HG03565 (cell line): ENCODE measurements around the gene RNF182.
"Not testable (repeated sequence)": the region's sequence is repeated elsewhere in the genome, so short reads cannot be mapped to it uniquely, and the experiment has no call there.

ENCODE experiments used
- ATAC-seq: cut with Tn5 transposase; IDR thresholded peaks from one replicate; pipeline ENCODE4 v1.9.1; 2021; ENCODE audit warnings: mild to moderate bottlenecking, moderate library complexity; ENCODE audit not compliant: unreplicated experiment

Gene RNF182

DNA sequence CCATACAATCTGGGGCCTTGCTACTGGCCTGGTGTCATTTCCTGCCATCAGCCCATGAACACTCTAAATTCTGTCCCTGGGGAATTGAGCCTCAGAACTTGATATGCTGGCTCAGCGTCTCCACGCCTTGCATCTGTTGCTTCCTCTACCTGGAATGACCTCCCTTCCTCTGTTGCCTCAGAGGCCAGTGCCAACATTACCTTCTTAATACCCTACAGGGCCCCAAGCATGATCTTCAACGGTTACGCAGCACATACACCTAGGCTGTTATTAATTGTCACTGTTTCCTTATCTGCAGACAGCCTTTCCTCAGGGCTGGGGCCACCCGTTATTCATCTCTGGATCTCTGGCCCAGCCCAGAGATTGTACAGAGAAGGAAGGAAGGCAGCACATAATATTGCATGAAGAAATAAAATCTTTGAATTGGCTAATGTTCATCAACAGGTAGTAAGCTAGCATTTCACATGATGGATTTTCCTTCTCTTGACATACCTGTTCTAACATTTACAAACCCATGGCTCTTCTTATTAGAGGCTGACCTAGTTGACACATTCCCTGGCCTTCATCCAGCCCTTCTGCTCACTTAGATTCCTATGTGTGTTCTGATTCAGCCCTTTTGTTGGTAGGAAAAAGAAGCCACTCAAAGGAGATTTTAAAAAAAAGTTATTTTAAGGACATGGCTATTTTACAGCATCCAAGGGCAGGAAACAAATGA, 8.4 kb upstream of the RNF182 start:
- ATAC-seq, result no peak

DNA sequence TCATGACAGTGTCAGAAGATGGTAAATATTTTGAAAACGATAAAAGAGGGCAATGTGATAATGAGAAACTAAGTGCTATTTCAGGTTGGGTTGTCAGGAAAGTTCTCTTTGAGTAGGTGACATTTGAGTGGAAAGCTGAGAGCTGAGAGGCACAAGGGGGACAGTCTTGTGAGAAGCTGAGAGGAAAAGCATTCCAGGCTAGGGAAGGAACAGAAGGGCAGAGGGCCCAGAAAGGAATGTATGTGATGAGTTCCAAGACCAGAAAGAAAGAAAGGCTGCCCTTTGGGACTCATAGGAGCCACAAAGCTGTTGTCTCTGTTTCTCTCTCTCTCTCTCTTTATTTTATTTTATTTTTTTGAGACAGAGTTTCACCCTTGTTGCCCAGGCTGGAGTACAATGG, 7.6 kb upstream of the RNF182 start:
- ATAC-seq, result no peak

DNA sequence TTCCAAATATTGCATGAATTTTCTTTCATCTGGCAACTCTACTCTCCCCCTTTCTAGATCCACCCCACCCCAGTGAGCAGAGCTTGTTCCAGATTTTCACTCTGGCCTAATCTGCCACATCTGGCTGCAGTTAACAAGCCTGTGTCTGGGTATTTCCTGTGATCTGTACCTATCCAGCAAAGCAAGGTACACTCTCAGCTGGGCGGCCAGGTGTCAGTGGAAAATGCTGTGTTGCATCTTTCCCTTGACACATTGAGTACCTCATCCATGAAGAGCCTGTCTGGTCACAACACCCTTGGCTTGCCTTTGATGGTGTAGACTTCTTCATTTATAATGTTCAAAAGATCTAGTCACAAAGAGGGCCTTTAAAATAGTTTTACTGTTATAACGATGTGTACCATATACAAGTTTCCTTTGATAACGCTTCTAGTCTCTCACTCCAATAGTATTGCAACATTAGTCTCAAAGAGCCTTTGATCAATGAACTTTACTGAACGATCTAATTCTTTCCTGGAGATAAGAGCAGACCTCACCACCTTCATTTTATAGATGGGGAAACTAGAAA, 6.0 kb upstream of the RNF182 start:
- ATAC-seq, result no peak

DNA sequence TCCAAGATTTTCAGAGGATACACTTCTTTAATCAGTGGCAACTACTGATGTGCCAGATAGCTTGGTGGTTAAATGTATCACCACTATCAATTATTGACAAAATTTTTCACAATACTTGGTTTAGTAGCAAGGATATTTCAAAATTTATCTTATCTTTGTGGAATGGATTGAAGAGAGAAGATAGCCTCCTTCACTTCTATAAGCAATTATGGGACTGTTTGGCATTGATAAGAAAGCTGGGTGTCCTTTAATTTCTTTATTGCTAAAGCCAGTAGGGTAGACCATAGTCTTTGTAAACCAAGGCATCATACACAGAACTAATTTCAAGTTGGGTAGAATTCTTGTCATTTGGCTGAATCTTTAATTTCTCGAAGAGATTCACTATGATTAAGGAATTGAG, 4.9 kb upstream of the RNF182 start:
- no peak for ATAC-seq

DNA sequence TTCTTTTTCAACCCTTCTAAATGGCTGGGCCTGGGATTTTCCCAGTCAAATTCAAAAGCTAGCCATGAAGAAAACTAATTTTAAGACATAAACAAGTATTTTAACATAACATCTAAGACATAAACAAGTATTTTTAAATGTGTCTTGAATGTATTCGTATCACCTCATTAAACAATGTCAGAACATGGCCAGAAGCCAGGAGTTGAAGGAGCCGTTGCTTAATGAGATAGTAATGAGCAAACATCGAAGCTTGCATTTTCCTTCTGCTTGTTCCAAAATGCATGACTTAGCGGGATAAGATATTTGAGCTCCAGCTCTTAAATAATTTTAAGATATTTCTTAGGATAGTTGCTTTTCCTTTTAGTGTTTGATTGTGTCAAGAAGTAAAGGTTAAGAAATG, 4.2 kb upstream of the RNF182 start:
- ATAC-seq, result no peak

DNA sequence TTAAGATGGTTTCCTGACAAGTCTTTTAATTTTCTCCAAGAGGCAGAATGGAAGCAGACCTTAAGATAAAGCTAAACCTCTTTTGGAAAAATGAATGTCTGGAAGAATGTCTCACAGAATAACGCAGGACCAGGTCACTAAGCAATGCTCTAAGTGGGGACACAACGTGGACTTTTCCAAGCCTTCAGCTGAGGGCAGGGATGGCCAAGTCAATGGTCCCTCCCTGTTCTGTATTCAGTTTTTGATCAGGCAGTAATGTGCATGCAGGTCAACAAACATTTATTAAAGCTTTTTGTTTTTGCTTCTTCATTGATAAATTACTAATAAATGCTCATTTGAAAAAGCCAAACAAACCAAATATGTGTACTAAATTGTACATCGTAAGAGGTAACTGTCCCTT, 2.0 kb upstream of the RNF182 start:
- ATAC-seq, result no peak

DNA sequence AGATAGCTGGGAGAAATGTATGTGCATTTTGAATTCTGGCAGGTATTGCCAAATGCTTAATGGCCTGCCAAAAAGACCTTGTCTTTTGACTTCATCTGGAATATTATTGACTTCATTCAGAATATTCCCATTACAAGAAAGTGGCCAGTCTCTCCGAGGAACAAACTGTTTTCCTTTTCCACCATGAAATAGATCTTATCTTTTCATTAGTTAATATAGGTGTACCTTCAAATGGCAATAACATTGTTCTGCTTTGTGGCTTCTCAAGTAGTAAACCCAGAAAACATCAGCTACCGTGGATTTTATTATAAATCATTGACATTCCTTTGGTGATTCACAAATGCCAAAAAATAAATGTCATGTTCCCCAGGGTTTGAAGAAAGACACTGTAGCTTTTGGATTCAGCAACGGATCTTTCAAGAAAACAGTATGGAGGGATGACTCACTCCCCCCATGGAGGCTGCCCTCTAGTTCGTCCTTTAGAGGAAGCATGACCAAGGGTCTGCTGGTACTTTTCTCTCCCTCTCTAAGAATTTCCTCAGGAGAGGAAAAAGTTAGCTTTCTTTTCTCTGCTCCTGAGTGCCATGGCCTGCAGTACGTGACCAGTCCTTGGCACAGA, 1.1 kb upstream of the RNF182 start:
- ATAC-seq, result no peak

DNA sequence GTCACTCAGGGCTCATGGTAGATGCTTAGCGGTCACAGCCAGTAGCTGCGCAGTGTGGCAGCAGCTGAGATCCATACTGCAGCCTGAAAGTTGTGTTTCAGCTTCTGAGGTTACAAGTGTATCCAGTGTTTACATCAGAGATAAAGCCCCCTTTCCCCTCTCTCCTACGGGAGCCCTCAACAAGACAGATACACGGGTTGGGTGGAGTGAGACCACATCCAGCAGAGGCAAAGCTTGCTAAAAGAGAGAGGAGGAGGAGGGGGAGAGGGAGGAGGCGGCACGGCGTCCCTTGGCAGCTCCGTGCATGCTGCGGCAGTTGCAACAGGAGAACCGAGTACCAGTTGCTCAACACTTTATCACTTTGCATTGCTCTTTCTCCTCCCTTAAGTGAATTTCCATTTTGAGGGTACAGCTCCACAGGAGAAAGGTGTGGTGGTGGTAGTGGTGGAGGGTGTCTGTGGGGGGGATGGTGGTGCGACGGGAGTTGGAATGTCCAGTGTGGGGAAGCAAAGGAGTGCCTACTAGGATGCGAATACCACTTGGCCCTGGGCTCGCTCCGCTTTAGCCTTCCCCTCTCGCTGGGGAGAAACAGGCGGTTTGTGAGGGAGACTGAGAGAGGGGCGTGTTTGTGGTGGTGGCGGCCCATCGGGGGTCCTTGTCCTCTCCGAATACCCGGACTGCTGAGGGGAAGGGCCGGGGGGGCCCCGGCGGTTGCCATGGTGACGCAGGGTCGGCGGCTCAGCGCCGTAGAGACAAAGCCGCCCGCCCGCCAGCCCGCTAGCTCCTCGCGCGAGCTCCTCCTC, 405 bp upstream of the RNF182 start:
- no peak for ATAC-seq

DNA sequence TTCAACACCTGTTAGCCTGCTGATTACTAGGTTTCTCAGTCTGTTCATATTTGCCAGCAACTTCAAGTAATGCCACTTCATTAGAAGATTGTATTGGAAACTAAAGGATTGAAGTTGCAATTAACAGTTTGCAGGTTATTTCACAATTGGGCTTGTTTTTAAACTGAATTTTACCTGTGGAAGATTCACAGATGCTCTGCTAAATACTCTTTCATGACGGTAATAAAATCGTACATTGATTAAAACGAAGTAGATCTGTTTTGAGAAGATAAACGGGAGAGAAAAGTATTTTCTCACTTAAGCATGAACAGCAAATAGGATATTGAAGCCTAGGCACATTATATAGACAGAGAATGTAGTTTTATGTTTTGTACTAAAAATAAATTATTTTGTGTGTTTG, 1.6 kb downstream of the RNF182 start:
- ATAC-seq, result no peak

DNA sequence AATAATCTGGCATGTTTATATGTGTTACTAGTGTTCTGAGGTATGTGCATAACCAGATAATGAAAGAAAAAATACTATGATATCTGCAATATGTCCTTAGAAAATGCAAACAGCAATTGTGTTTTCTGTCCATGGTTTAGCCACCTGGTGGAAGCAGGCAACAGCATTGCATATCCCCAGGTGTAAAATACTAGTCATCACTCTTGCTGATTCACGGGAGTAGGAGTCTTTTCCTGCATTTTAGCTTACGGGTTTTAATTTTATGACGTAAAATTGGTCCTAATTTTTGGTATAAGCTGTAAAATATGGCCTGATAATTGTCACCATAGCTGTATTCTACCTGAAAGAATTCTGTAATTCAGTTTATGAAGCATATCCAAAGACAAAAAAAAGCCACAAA, 2.5 kb downstream of the RNF182 start:
- ATAC-seq, result no peak

DNA sequence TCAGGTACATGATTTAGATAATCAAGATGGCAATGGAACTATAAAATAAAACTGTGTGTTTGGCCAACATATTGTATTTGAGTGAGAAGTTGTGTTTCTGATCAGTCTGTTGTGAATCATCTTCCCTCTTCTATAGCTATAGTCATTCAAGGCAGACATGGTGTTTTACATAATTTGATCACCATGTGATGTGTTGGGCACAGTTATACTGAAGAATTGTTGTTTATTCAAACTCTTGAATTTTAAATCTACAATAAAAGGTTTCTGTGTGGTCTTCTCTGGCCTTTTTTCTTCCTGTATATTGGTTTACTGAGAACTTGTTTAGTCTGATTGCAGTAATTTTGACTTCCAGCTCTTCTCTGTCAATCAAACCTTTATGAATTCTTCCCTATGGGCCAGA, 4.4 kb downstream of the RNF182 start:
- no peak for ATAC-seq

DNA sequence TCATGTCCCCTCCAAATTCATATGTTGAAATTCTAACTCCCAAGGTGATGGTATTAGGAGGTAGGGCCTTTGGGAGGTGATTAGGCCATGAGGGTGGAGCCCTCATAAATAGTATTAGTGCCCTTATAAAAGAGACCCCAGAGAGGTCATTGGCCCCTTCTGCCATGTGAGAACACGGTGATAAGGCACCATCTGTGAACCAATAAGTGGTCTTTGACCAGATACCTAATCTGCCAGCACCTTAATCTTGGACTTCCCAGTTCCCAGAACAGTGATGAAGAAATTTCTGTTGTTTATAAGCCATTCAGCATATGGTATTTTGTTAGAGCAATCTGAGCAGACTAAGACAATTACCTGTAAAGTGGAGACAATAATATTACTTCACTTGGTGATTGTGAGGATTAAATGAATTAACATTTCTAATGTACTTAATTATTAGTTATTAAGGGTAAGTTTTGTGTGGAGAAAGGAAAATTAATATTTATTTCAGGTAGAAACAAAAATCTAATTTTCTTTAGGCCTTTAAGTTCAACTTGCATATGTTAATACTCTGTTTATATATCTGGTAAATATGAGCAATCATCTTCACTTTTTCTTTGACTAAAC, 7.1 kb downstream of the RNF182 start:
- ATAC-seq, result no peak

DNA sequence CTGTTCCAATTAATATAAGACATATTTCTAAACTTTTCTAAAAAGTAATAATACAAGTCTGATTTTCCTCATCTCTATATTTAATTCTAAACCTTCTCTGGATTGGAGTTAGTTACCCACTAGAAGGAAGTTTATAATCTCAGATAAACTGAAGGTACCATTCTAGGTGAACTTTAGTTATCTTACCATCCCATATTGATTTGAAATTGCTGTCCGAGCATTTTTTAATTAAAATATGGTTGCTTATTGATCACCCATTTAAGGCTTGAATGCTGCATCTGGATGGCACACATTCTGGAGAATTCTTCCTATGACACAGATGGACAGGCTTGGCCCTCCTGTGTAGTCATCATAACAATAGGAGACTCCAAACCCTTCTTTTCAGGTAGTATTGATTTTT, 8.0 kb downstream of the RNF182 start:
- no peak for ATAC-seq

DNA sequence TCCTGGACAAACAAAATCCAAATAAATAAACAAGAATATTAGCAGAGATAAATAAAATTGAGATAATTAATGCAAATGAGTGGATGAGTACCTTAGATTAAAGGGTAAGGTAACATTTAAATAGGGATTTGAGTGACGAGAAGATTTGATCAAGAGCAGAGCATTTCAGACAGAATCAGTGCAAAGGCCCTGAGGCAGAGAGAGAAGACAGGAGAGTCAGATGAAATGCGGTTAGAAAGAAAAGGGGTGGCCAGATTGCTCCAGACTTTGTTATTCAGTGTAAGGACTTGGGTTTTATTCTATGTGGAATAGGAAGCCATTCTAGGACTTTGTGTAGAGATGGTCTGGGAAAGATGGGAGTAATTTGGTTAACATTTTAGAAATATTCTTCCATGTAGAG, 10.0 kb downstream of the RNF182 start:
- ATAC-seq, result no peak

DNA sequence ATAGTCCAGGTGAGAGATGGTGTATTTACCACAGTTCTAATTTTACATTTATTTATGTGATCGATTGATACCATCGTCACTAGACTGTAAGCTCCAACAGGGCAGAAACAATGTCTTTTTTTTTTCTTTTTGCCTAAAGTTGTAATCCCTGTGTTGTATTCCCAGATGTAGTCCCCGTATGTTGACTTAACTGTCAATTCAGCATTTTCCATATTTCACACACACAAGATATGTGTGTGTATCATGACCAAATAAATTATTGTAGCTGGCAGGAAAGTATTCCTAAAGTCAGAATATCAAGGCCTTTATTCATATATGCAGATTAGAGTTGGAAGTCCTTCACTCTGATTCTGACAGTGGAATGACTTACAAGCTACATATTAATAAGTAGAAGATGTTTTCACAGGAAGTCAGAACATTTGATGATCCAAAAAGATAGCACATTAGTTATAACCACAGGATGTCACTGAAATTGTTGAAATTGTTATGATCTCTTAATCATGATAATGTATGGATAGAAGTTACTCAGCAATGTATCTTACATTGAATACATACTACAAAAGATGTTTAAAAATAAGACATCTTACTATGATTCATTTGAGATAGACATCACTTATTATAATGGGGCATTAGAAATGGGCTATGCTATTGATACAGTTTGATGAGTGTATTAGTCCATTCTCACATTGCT, 10.6 kb downstream of the RNF182 start:
- ATAC-seq, result no peak

DNA sequence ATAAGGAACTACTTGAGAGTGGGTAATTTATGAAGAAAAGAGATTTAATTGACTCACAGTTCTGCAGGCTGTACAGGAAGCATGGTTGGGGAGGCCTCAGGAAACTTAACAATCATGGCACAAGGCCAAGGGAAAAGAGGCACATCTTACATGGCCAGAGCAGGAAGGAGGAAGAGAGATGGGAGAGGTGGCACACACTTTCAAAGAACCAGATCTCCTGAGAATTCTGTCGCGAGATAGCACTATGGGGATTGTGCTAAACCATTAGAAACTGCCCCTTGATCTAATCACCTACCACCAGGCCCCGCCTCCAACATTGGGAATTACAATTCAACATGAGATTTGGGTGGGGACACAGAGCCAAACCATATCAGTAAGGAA, 11.1 kb downstream of the RNF182 start:
- not testable (repeated sequence) for ATAC-seq

DNA sequence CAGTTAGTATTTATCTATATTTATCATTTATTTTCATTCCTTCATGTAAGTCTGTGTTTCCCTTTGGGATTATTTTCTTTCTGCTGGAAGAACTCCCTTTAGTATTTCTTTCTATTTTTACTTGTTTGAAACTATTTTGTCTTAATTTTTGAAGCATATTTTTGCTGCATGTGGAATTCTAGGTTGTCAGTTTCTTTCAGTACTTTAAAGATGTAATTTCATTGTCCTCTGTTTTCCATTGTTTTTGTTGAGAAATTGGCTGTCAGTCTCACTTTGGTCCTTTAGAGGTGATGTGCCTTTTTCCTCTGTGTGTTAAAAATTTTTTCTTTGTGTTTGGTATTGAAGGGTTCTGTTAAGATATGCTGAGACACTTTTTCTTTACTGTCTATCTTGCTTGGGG, 17.1 kb downstream of the RNF182 start:
- no peak for ATAC-seq

DNA sequence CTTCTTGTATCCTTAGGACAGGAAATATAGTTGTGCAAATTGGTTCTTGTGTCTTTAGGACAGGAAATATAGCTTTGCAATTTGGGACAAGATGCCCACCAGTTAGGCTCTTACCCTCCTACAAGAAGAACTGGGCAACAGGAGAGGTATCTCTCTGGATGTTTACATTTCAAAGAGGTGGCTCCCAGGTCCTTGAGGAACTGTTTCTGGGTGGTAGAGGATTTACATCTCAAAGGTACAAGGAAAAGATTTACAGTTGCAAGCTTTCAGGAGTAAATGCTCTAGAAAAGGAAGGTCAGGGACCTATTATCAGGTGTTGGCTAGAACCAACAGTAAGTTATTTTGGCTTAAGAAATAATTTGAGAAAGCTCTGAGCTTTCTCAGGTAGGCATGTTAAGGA, 19.2 kb downstream of the RNF182 start:
- ATAC-seq, result no peak

DNA sequence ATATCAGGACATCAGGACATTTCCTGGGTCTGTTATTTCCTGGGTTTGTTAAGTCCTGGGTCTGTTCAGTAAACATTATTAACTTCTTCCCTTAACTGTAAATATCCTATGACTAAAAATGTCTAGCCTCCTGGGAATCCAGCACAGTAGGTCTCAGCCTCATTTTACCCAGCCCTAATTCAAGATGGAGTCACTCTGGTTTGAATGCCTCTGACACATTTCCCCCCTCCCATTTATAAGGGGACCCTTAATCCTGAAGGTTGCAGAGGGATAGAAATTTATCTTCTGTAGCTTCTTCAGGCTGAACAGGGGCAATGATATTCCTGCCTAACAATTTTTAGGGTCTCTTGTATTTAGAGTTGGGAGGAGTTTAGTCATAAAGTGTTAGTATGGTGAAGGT, 21.8 kb downstream of the RNF182 start:
- no peak for ATAC-seq

DNA sequence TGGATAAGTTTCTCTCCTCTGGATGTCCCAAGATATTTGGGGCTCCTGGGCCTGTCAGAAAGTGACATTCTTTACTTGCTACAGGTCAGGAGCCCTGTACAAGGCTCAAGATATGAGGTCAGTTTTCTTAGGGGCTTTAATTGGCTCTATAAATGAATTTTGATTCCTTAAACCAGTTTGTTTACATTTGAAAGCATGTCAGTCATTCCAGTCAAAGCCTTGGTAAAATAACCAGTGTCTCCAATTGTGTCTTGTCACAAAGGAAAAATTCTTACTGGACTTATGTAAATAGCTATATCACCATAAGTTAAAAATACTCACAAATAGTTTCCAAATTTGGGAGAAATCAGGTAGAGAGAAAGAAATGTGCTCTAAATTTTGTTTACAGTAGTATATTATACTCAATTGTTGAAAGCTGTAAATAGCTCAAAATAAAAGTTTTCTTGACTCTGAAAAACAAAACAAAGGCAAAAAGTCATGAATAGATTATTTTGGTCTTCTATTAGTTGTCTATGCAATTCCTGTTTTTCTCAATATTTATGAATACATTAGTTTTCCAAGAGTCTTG, 22.9 kb downstream of the RNF182 start:
- ATAC-seq, result no peak

DNA sequence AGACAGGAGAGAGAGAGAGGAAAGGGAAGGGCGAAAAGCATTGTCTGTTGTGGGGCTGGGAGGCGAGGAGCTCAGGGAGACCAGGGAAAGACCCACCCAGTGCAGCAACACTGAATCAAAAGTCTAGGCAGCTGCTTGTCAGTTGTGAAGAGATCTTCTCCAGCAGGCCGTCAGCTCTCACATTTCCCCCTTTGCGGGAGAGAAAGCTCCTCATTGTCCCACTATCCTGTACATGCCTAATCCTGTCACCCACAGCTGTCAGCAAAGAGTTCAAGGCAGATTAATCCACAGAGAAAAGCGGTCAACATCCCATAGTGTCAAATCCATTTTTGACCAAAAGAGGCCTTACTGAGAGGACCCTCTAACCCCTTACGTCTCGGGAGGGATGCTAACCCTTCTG, 27.3 kb downstream of the RNF182 start:
- ATAC-seq, result no peak
